Measurements from ENCODE around the gene GLG1. TPM values are rescaled to one million over a fixed set of nuclear protein-coding genes. Genes with fewer than 3 reads are reported as not detected.
"Not testable (repeated sequence)": the region's sequence is repeated elsewhere in the genome, so short reads cannot be mapped to it uniquely, and the experiment has no call there.

GLG1 gene
- total and polyA plus RNA-seq, 5 donors: 46.8 to 109 (median 98.6) TPM

DNA sequence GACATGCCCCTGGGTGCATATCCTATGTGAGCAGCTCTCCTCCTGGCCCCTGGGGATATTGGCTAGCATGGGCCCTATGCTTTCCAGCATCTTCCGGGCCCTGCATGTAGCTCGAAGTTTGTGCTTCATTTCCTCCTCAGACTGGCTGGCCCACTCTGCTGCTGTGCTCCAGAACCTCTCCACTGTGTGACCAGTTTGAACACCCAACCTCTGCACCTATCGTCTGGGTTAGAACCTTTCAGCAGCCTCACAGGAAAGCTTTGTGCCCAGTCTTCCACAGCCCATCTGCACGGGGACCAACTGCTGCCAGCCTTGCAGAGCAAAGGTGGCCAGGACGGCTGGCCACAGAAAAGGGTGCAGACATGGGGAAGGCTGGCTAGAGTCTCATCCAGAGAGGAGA, 175.4 kb downstream of the GLG1 start:
- no peak overlapping the region for H3K4me3 ChIP-seq (ENCODE audit: low read length)
- H3K4me1 ChIP-seq (ENCODE audit: control insufficient read depth, insufficient read depth, low read length): no peaks in the 10 kb centered on the region
- H3K27me3 ChIP-seq (ENCODE audit: control insufficient read depth, insufficient read depth): no peaks in the 10 kb centered on the region
- DNase-seq: no peak
- 78% methylated on average over 5 of the region's 5 CpGs for WGBS
- no peak for ATAC-seq
- no peak overlapping the region for H3K27ac ChIP-seq (ENCODE audit: low read length)
- intact Hi-C loops (cut with DNase I): no loop called here
- no peaks in the 10 kb centered on the region for H3K9me3 ChIP-seq (ENCODE audit: control insufficient read depth, low read length)

DNA sequence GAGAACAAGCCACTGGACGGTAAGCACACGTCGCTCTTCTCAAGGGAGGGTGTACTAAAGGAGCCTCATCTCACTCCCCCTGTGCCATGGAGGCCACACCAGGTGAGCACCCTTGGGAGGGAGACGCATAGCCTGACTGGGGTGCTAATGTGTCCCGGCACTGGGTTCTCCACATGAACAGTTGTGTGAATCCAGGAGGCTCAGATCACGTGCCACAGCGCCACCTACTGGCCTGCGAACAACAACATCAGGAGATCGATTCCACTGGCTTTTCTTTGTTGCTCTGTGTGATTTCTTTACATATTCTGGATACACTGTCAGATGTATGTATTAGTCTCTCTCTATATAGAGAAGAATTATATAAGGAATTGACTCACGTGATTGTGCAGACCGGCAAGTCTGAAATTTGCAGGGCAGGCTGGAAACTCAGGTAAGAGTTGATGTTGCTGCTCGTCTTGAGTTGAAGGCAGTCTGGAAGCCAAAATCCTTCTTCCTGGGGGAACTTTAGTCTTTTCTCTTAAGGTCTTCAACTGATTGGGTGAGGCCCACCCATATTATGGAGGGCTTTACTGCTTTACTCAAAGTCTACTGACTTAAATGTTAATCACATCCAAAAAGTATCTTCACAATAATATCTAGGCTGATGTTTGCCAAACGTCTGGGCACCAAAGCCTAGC, 176.7 kb downstream of the GLG1 start:
- H3K4me1 ChIP-seq (ENCODE audit: control insufficient read depth, insufficient read depth, low read length); H3K27ac ChIP-seq (ENCODE audit: low read length); H3K9me3 ChIP-seq (ENCODE audit: control insufficient read depth, low read length); H3K27me3 ChIP-seq (ENCODE audit: control insufficient read depth, insufficient read depth); H3K4me3 ChIP-seq (ENCODE audit: low read length); intact Hi-C loops (cut with DNase I): not testable (repeated sequence)
- 30% methylated on average over 13 of the region's 13 CpGs for WGBS
- DNase-seq (peak; percentile 47 to 85 (median 73)), ATAC-seq (peak; percentile 57 to 72)

DNA sequence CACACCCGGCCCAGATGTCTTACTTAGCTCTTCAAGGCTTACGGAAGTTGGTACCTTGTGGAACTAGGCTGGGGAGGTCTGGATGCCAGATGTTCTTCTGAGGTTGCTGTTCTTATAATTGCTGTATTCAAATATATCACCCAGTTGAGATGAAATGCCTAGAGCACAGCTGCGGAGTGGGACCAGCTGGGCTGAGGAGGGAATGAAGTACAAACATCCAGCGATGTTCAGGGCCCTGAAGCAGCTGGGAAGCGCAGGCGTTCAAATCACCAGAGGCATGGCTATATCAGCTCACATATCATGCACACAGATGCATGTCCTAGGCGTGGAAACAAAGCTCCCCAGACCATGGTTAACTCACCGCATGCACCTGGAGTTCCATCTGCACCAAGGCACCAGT, 178.4 kb downstream of the GLG1 start:
- intact Hi-C loops (cut with DNase I); H3K4me1 ChIP-seq (ENCODE audit: control insufficient read depth, insufficient read depth, low read length); H3K27me3 ChIP-seq (ENCODE audit: control insufficient read depth, insufficient read depth); DNase-seq; H3K27ac ChIP-seq (ENCODE audit: low read length); H3K9me3 ChIP-seq (ENCODE audit: control insufficient read depth, low read length); ATAC-seq; H3K4me3 ChIP-seq (ENCODE audit: low read length): not testable (repeated sequence)
- WGBS: 89% methylated on average over 3 of the region's 8 CpGs

DNA sequence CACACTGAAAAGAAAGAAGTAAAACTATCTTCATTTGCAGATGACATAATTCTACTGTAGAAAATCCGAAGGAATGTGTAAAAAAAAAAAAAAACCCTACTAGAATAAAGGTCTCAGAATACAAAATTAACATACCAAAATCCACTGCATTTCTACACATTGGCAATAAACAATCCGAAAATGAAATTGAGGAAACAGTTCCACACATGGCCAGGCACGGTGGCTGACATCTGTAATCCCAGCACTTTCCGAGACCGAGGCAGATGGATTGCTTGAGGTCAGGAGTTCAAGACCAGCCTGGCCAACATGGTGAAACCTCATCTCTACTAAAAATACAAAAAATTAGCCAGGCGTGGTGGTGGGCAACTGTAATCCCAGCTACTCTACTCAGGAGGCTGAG, 181.2 kb downstream of the GLG1 start:
- 70% methylated on average over 6 of the region's 6 CpGs for WGBS
- intact Hi-C loops (cut with DNase I); ATAC-seq; H3K4me1 ChIP-seq (ENCODE audit: control insufficient read depth, insufficient read depth, low read length); H3K4me3 ChIP-seq (ENCODE audit: low read length); H3K9me3 ChIP-seq (ENCODE audit: control insufficient read depth, low read length); DNase-seq; H3K27ac ChIP-seq (ENCODE audit: low read length); H3K27me3 ChIP-seq (ENCODE audit: control insufficient read depth, insufficient read depth): not testable (repeated sequence)

DNA sequence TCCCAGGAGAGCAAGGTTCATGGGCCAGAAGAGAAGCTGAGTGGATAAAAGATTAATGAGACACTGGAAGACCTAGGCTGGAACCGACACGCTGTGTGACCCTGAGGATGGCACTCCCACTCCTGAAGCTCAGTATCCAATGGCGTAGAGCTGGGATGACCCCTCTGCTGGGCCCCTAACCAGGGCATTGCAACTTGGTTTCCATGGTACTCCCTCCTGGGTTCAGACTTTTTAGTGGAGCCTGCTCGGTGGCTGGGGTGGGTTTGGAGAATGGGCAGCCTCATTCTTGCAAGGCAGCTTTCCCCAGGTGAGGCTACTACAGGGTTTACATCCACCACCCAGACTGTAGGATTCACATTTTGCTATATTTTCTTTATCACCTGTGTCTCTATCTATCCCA, 183.2 kb downstream of the GLG1 start:
- H3K4me1 ChIP-seq (ENCODE audit: control insufficient read depth, insufficient read depth, low read length); H3K4me3 ChIP-seq (ENCODE audit: low read length); DNase-seq; H3K9me3 ChIP-seq (ENCODE audit: control insufficient read depth, low read length); H3K27ac ChIP-seq (ENCODE audit: low read length); H3K27me3 ChIP-seq (ENCODE audit: control insufficient read depth, insufficient read depth); ATAC-seq; intact Hi-C loops (cut with DNase I): not testable (repeated sequence)
- WGBS: 86% methylated on average over 4 of the region's 4 CpGs

DNA sequence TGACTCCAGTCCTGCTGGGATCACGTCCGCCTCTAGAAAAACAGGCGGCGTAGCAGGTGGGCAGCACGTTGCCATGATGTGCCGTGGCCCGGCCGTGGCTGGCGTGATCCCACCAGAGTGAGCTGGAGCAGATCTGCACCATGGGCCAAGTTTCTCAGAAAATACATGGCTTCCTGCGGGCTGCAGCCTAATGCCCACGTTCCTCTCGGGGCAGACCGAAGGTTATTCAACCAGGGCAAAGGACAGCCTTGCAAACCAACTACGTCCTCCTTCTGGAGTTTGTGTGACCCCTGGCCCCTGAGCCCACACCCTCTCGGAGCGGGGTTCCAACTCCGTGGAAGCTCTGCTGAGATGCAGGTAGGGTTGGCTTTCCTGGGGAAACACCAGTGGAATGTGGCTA, 184.8 kb downstream of the GLG1 start:
- ATAC-seq; DNase-seq; intact Hi-C loops (cut with DNase I): not testable (repeated sequence)

DNA sequence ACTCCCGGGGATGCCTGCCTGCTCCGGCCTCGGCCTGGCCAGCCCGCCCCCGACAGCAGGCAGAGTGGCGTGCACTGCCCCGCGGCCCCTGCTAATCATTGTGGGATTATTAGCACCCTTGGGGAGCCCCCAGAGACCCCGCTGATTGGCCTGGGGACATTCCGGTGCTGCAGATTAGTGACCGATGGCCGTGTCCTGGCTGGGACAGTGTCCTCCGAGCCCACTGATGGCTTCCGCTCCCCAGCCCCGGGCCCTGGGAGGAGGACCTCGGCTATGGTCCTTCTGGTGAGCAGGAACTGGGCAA, 185.5 kb downstream of the GLG1 start:
- H3K4me3 ChIP-seq (ENCODE audit: low read length); H3K27me3 ChIP-seq (ENCODE audit: control insufficient read depth, insufficient read depth); DNase-seq; H3K27ac ChIP-seq (ENCODE audit: low read length); H3K4me1 ChIP-seq (ENCODE audit: control insufficient read depth, insufficient read depth, low read length); ATAC-seq; intact Hi-C loops (cut with DNase I); H3K9me3 ChIP-seq (ENCODE audit: control insufficient read depth, low read length): not testable (repeated sequence)
- 73% methylated on average over 12 of the region's 16 CpGs for WGBS

More for the DNA sequence above, 184.8 kb downstream of the GLG1 start:
- H3K9me3 ChIP-seq (ENCODE audit: control insufficient read depth, low read length); H3K27ac ChIP-seq (ENCODE audit: low read length); H3K27me3 ChIP-seq (ENCODE audit: control insufficient read depth, insufficient read depth); H3K4me1 ChIP-seq (ENCODE audit: control insufficient read depth, insufficient read depth, low read length); H3K4me3 ChIP-seq (ENCODE audit: low read length): not testable (repeated sequence)
- WGBS: 81% methylated on average over 5 of the region's 17 CpGs

DNA sequence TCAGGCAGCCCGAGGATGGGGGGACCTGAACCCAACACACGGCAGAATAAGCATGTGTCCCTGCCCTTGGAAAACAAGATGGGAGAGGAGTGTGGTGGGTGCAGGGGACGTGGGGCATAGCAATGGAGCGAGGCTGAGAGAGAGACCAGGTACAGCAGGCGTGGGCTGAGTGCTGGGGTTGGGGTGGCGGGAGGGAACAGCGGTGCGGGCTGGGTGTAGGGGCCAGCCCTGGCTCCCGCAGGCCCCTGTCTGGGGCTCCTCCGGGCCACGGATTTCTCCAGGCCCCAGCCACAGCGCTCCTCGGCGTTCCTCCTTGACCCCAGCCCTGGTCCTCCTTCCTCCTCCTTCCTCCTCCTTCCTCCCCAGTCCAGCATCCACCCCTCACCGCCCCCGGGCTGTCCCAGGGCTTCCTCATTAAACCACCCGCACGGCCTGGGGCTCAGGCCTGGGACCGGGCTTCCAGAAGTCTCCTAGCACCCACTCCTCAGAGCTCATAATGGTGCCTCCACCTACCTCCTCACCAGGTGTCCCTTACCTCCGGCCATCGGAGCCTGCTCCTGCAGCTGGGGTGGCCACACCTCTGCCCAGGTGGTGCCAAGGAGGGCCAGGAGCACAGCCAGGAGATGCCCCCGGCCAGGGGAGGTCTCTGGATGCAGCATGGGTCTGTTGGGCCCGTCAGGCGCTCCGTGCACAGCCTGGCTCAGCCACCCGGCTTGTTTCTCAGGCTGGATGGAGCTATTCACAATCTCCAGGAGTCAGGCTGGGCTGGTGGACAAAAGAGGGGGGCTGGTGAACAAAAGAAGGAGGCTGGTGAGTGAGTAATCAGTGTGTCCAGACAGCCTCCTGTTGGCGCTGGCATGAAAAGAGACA, 186.1 kb downstream of the GLG1 start, which contains the start of gene CLEC18B:
Gene CLEC18B (minus strand): TSS at position 867 of the 870 bp plus-strand sequence. CDS start 208 bp downstream, at position 659.
- H3K4me3 ChIP-seq (ENCODE audit: low read length); H3K27me3 ChIP-seq (ENCODE audit: control insufficient read depth, insufficient read depth); H3K4me1 ChIP-seq (ENCODE audit: control insufficient read depth, insufficient read depth, low read length); H3K9me3 ChIP-seq (ENCODE audit: control insufficient read depth, low read length); DNase-seq; intact Hi-C loops (cut with DNase I); H3K27ac ChIP-seq (ENCODE audit: low read length): not testable (repeated sequence)
- 71% methylated on average over 8 of the region's 27 CpGs for WGBS
- peak; percentile 3 to 7 for ATAC-seq

DNA sequence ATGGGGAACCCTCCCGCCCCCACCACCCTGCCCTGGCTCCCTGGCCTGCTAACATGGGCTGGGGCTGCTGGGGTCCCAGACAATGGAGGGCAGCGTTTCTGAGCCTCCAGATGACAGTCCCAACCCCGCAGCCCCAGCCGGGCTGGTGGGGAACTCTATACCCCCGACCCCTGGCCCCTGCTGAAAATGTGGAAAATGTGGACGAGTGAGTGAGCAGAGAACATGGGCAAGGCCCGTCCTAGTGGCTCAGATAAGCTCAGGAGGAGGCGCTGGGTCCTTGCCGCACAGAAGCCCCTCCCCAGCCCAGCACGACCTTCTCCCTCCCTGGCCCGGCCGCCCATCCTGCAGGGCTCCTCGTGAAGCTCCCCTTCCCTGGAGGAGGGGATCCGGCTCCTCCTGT, 187.1 kb downstream of the GLG1 start:
- peak; percentile 3 to 14 for ATAC-seq
- intact Hi-C loops (cut with DNase I); H3K4me3 ChIP-seq (ENCODE audit: low read length); H3K27ac ChIP-seq (ENCODE audit: low read length); H3K9me3 ChIP-seq (ENCODE audit: control insufficient read depth, low read length); H3K27me3 ChIP-seq (ENCODE audit: control insufficient read depth, insufficient read depth); H3K4me1 ChIP-seq (ENCODE audit: control insufficient read depth, insufficient read depth, low read length); DNase-seq: not testable (repeated sequence)
- 70% methylated on average over 8 of the region's 14 CpGs for WGBS

DNA sequence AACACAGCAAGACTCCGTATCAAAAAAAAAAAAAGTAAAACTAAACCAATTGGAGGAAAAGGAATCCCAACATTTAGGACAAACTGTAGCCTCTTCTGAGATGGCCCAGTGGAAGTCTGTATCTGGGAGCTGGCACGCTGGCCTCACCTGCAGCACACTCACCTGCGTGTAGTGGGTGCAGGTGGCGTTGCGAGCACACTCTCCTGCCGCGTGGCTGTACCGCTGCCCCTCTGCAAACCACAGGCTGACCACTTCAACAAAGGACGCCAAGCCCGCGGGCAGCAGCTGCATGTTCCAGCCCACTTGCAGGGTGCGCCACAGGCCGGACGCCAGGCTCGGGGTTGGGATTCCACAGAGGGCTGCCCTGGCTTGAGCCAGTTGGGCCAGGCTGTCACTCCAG, 189.0 kb downstream of the GLG1 start:
- H3K27me3 ChIP-seq (ENCODE audit: control insufficient read depth, insufficient read depth); H3K9me3 ChIP-seq (ENCODE audit: control insufficient read depth, low read length); ATAC-seq; intact Hi-C loops (cut with DNase I); H3K4me3 ChIP-seq (ENCODE audit: low read length); H3K4me1 ChIP-seq (ENCODE audit: control insufficient read depth, insufficient read depth, low read length); H3K27ac ChIP-seq (ENCODE audit: low read length); DNase-seq: not testable (repeated sequence)
- 96% methylated on average over 11 of the region's 15 CpGs for WGBS

DNA sequence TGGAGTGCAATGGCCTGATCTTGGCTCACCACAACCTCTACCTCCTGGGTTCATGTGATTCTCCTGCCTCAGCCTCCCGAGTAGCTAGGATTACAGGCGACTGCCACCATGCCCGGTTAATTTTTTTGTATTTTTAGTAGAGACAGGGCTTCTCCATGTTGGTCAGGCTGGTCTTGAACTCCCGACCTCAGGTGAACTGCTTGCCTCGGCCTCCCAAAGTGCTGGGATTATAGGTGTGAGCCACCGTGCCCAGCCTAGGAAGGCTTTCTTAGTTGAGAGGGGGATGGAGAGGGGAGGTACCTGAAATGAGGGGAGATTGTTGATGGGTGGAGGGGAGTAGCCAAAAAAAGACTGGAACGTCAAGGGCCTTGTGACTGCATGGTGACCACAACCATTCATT, 193.0 kb downstream of the GLG1 start:
- H3K4me3 ChIP-seq (ENCODE audit: low read length); H3K4me1 ChIP-seq (ENCODE audit: control insufficient read depth, insufficient read depth, low read length); H3K9me3 ChIP-seq (ENCODE audit: control insufficient read depth, low read length); ATAC-seq; intact Hi-C loops (cut with DNase I); H3K27ac ChIP-seq (ENCODE audit: low read length); H3K27me3 ChIP-seq (ENCODE audit: control insufficient read depth, insufficient read depth): not testable (repeated sequence)
- WGBS: 79% methylated on average over 7 of the region's 7 CpGs
- peak in 1 of 3 donors; percentile 8 for DNase-seq

All from right cardiac atrium (tissue), 5 donors.